NCI-H2171 (cell line): ENCODE measurements around the gene RNF207.

ENCODE experiments used
- DNase-seq: peaks from one replicate; lab custom pipeline; 2025; lab: John Stamatoyannopoulos, UW

The RNF207 gene

DNA sequence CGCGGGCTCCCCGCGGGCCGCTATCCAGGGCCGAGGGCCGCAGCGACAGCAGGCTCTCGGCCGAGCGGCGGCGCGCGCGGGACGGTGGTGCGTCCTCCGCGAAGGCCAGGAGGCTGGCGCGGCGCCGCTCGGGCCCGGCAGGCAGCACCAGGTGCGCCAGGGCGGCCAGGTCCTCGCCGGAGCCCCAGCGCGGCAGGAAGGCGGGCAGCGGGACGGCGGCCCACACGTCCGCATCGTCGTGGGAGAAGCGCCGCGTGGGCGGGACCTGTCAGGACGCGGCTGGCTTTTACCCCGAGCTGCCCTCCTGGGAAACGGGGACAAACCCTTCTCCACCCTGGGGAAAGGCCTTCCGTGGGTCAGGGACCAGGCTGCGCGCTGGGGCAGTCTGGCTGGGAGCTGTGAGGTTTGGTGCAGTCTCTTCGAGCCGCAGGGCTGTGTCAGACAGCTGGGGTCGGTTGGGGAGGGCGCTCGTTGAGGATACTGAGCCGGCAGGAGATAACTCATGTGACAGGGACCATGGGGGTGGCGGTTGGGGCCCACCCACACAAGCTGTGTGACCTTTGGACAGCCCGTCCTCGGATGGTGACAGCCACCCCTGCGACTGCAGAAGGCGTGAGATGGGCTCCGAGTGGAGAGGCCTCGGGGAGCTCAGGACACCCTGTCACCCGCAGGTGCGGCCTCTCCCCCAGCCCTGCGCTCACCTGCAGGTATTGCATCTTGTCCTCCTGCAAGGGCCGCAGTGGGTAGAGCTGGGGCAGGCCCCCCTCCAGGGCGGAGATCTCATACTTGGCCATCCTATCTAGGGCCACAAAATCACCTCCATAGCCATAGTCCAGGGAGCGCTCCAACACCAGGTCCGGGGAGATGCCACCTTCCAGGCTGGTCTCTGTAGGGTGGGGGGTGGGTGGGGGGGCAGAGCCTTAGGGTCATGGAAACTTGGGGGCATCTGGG, 44.1 kb downstream of the RNF207 start:
- DNase-seq, result no peak

GRCh38 chr1:6251233-6251632, 45.3 kb downstream of the RNF207 start:
- no peak for DNase-seq

DNA sequence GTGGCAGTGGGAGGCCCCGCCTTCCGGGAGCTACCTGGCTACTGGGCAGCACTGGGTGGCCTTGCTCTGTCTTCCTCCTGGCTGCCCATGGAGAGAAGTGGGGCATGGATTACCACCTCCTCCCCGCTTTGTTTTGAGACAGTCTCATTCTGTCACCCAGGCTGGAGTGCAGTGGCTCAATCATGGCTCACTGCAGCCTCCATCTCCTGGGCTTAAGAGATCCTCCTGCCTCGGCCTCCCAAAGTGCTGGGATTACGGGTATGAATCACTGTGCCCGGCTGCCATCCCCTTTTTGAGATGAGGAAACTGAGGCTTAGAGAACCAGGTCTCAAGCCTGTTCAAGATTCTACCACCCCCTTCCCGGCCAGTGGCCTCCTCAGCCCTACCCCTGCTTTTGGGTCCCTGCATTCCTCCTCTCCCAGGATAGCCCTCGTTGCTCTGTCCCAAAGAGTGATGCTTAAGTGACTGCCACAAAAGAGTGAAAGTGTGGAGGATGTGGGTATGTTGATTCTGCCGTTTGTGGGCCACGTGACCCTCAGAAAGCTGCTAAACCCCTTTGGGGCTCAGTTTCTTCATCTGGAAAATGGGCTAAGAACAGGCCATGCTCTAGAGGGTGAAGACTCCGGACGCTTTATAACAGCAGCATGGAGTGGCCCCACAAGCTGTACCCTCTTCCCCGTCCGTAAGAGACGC, 45.9 kb downstream of the RNF207 start:
- no peak for DNase-seq

- no peak for DNase-seq
Observed at GRCh38 chr1:6252374-6252710, 46.4 kb downstream of the RNF207 start.

GRCh38 chr1:6253380-6253779, 47.5 kb downstream of the RNF207 start:
- DNase-seq, result no peak

GRCh38 chr1:6254691-6255090, 48.8 kb downstream of the RNF207 start:
- DNase-seq, result no peak

- DNase-seq, result no peak
Observed at GRCh38 chr1:6256645-6257044, 50.7 kb downstream of the RNF207 start.

DNA sequence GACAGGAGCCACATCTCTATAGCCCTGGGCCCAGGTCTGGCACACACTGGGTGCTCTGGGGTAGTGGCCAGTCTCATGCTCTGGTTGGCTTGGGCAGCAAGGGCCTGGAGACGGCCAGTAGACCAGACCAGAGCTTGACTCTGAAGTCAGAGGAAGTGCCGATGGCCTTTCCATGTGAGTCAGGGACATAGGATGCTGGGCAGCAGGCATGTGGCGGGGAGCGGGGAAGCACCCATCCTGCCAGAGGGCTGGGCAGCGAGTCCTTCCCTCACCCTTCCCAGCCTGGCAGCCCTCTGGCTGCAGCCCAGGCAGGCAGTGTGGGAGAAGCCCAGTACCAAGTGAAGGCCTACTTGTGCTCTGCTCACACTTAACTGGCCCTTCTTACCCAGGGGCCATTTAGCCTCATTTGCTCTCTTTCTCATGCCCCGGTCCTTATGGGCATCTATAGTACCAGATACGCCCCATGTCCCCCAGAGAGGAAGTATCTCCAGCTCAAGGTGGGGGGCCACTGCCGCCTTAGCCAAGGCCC, 51.7 kb downstream of the RNF207 start:
- no peak for DNase-seq

DNA sequence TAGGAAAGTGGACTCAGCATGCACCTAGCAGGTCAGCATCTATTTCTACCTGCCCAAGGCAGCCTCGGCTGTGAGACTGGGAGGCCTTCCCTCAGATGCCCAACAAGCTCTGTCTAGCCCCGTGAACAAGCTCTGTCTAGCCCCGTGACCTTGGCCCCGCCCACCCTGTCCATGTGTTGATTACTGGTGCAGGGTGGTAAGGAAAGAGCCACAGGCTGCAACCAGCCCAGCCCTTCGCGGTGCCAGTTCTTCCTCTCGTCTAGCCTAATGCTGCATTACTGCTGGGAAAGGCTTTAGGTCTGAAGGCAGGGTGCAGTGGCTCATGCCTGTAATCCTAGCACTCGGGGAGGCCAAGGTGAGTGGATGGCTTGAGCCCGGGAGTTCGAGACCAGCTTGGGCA, 52.8 kb downstream of the RNF207 start:
- no peak for DNase-seq

DNA sequence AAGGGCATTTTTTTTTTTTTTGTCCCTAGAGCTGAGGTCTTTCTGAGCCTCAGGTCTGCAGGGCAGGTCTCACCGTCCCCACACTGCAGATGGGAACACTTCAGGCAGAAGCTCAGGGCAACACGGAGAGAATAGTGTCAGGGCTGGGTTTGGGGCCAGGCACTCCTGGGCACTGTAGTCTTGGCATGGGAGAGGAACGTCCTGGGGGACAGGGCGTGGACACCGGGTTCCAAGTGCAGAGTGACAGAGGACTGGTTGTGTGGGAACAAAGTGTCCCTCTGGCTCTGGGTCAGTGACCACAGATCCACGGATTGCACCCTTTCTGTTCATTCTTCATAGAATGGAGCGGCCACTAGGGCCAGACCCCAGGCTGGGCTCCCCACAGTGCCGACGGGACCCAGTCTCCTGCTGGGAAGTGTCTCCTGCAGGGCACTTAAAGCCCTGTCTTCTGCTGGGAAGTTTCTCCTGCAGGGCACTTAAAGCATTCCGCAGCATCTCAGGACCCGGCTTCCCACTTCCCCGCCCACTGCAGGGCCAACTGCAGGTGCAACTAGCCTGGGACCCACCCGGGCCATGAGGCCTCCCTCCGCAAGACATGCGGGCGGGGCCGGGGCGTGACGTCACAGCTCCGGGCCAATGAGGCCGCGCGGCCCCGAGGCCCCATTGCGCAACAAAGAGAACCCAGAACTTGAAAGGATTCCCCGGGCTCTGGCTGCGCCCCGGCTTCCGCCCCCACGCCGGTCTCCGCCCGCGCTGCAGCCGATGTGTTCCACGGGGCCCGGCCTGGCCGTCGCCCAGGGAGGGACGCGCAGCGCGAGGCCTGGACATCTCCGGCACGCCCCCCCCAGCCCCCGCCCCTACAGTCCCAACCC, 53.8 kb downstream of the RNF207 start:
- peak; percentile 57 for DNase-seq

DNA sequence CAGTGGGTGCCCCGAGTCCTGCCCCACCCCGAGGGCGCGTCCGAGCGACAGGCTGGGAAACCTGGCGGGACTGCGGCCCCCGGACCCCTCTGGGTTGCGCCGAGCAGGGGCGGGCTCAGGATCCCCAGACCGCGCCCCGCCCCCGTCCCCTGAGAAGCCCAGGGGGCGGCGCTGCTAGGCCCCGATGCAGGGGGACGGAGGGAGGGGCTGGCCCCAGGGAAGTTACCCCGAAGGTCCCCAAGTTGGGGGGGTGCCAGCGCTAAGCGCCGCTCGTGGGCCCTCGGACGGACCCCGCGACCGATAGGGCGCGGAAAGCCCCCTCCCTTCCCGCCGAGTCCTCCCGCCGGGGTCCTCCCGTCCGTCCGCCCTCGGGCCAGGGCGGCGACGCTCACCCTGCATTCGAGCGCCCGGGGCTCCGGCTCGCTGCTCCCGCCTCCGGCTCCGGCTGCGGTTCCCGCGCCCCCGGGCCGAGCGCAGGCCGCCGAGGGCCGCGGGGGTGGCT, 54.6 kb downstream of the RNF207 start:
- DNase-seq, result peak; percentile 41

DNA sequence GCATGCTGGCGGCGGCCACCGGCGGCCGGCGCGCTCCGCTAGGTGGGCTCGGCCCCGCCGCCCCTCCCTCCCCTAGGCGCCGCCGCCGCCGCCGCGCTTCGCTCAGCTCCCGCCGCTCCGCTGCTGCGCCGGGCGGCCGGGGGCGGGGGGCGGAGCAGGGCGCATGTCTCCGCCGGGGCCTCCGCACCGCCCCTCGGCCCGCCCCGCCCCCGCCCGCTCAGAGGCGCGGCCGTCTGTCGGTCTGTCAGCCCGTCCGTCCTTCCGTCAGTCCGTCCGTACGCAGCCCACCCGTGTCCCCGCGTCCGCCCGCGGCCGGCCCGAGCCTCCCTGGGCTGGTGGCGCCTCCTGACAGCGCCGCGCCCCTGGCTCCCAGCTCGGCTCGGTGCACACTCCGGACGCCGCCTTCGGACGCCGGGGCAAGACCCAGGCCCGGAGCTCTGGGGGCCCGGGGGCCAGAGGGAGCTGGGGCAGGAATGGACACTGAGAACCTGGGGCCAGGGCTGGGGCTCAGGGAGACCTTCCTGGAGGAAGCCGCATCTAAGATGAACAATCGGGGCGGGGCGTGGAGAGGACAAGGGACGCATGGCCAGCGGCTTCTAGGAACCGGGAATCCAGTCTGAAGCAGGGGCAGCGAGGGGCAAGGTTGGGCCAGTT, 55.2 kb downstream of the RNF207 start, which contains the start of gene GPR153:
Gene GPR153 (minus strand): TSS at position 138 of the 654 bp plus-strand sequence. CDS start 6,193 bp downstream, outside the sequence.
- DNase-seq, result peak; percentile 23

DNA sequence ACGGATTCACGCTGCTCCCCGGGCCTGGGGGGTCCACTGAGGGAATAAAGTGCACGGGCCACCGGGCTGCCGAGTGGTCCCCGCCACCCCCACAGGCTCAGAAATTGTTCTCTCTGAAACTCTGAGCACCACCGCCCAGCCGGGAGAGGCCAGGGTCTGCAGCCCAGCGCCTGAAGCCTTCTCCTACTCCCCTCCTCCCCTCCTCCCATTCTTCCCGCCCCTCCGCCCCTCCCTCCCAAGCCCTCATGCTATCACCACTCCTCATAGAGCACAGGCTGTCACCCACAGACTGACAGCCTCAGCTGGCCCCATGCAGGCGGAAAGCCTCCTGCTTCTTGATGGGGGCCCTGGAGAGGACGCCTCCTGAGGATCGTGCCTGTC, 55.7 kb downstream of the RNF207 start:
- DNase-seq, result peak; percentile 78

- DNase-seq, result no peak
Observed at GRCh38 chr1:6262555-6263420, 56.9 kb downstream of the RNF207 start.

GRCh38 chr1:6263716-6264115, 57.8 kb downstream of the RNF207 start:
- no peak for DNase-seq

GRCh38 chr1:6265151-6265550, 59.2 kb downstream of the RNF207 start:
- no peak for DNase-seq

DNA sequence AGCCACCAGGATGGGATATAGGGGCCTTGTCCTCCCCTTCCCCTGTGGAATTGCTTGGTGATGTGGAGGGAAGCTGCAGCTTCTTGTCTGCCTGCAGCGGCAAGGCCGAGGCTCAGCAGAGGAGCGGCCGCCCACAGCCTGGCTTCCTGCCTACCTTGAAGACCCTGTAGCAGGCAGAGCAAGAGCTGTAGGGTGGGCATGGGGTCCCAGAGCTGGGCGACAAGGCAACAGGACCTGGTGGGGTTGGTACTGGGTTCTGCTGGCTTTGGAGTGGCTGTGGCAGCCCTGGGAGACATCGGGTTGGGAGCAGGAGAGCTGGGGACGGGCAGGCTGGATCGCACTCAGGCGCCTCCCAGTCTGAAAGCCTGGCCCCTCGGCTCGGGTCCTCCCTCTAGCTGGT, 60.7 kb downstream of the RNF207 start:
- no peak for DNase-seq

DNA sequence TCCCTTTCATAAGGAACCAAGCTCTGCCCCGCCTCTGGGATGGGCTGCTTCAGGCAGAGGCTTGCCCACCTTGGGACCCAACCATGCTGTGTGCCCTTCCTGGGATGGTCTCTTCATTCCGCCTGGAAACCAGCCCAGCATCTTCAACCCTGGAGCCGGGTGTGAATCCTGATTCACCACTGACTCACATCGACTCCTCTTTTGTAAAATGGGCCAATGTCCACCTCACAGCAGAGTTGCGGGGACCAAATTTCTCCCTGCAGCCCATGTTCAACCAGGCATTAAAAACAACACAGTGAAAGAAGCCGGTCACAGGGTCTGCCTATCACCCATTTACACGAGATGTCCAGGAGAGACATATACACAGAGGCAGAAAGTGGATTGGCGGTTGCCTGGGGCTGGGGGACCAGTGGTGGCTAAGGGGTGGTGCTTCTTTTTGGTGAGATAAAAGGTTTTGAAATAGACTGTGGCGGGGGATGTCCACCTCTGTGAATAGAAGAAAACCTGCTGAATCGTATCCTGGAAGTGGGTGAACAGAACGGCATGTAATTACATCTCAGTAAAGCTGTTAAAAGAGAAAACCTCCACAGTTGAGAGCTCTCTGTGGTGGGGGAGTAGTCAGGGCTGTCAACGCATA, 61.9 kb downstream of the RNF207 start:
- no peak for DNase-seq

DNA sequence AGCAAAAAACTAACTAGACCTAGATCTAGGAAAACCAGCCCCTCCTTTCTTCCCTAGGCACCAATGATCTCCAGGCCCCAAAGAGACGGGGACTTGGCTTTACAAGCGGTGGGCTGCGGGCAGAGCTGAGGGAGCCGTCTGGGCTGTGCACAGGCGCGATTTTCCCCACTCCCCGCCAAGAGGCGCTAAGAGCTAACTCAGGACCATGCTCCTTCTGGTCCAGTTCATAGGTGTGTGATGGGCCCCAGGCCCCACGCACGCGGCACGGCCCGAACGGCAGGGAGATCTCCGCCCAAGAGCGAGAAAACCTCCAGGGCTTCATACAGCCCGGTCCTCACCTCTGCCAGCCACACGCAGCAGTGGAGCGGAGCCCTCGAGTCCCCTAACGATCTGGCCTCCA, 62.5 kb downstream of the RNF207 start:
- DNase-seq, result no peak

GRCh38 chr1:6269296-6269695, 63.4 kb downstream of the RNF207 start:
- no peak for DNase-seq
